ENCODE measurements around the gene STXBP1. TPM values are rescaled to one million over a fixed set of nuclear protein-coding genes. Genes with fewer than 3 reads are reported as not detected.

Gene STXBP1
- total and polyA plus RNA-seq, 4 donors = 19.2 to 65.8 (median 46.7) TPM

GRCh38 chr9:127586096-127586495, 26.0 kb upstream of the STXBP1 start:
- Histone ChIP-seq H3K4me3 (no peak overlapping the region), H3K9me3 (ENCODE audit: control insufficient read depth in 4 of 4, insufficient read depth in 3 of 4, low read length in 3 of 4) (peaks cover 0 to 3% (median 0%) of the 10 kb centered on the region in 4 donors), H3K27ac (ENCODE audit: low read depth in 1 of 2, low read length in 1 of 2) (peak overlapping the region in 1 of 2 donors; percentile 47), H3K4me1 (ENCODE audit: control insufficient read depth in 5 of 5, insufficient read depth in 5 of 5, low read length in 5 of 5) (peaks cover 0 to 3% (median 0%) of the 10 kb centered on the region in 5 donors), H3K36me3 (ENCODE audit: control insufficient read depth in 4 of 4, insufficient read depth in 4 of 4, low read length in 4 of 4) (no peaks in the 10 kb centered on the region), H3K27me3 (ENCODE audit: control insufficient read depth in 3 of 3, insufficient read depth in 3 of 3, low read length in 2 of 3) (no peaks in the 10 kb centered on the region), H3K9ac (ENCODE audit: insufficient read depth in 1 of 2, low read length in 2 of 2) (no peak overlapping the region)
- no peak for ATAC-seq (ENCODE audit: insufficient read depth, low FRiP score)
- no peak for DNase-seq
- TF ChIP-seq CTCF (IDR thresholded peaks at IDR 0.05; ENCODE audit: control extremely low read depth, extremely low read depth) = no peak
- 78 to 85% methylated on average over 14 of the region's 14 CpGs for WGBS, 2 donors

GRCh38 chr9:127586537-127586936, 25.5 kb upstream of the STXBP1 start:
- WGBS, 2 donors = 30 to 54% methylated on average over 3 to 5 of the region's 5 CpGs
- DNase-seq = peak; percentile 84 to 87 (median 85)

GRCh38 chr9:127587966-127588365, 24.1 kb upstream of the STXBP1 start:
- WGBS, 2 donors = 76 to 79% methylated on average over 2 of the region's 2 CpGs
- H3K27me3 ChIP-seq (ENCODE audit: control insufficient read depth in 3 of 3, insufficient read depth in 3 of 3, low read length in 2 of 3) = no peaks in the 10 kb centered on the region
- TF ChIP-seq CTCF (IDR thresholded peaks at IDR 0.05; ENCODE audit: control extremely low read depth, extremely low read depth) = no peak
- H3K27ac ChIP-seq (ENCODE audit: low read depth in 1 of 2, low read length in 1 of 2) = no peak overlapping the region
- no peaks in the 10 kb centered on the region for H3K36me3 ChIP-seq (ENCODE audit: control insufficient read depth in 4 of 4, insufficient read depth in 4 of 4, low read length in 4 of 4)
- H3K4me3 ChIP-seq = no peak overlapping the region
- H3K9me3 ChIP-seq (ENCODE audit: control insufficient read depth in 4 of 4, insufficient read depth in 3 of 4, low read length in 3 of 4) = peaks cover 0 to 3% (median 0%) of the 10 kb centered on the region in 4 donors
- peaks cover 0 to 3% (median 0%) of the 10 kb centered on the region in 5 donors for H3K4me1 ChIP-seq (ENCODE audit: control insufficient read depth in 5 of 5, insufficient read depth in 5 of 5, low read length in 5 of 5)
- DNase-seq (no peak), ATAC-seq (ENCODE audit: insufficient read depth, low FRiP score) (no peak)
- no peak overlapping the region for H3K9ac ChIP-seq (ENCODE audit: insufficient read depth in 1 of 2, low read length in 2 of 2)

More at GRCh38 chr9:127586537-127586936, 25.5 kb upstream of the STXBP1 start:
- TF ChIP-seq CTCF (IDR thresholded peaks at IDR 0.05; ENCODE audit: control extremely low read depth, extremely low read depth) = peak; percentile 93
- Histone ChIP-seq H3K27ac (ENCODE audit: low read depth in 1 of 2, low read length in 1 of 2) (peak overlapping the region in 1 of 2 donors; percentile 47), H3K9ac (ENCODE audit: insufficient read depth in 1 of 2, low read length in 2 of 2) (no peak overlapping the region), H3K4me1 (ENCODE audit: control insufficient read depth in 5 of 5, insufficient read depth in 5 of 5, low read length in 5 of 5) (peaks cover 0 to 3% (median 0%) of the 10 kb centered on the region in 5 donors), H3K27me3 (ENCODE audit: control insufficient read depth in 3 of 3, insufficient read depth in 3 of 3, low read length in 2 of 3) (no peaks in the 10 kb centered on the region), H3K9me3 (ENCODE audit: control insufficient read depth in 4 of 4, insufficient read depth in 3 of 4, low read length in 3 of 4) (peaks cover 0 to 3% (median 0%) of the 10 kb centered on the region in 4 donors), H3K36me3 (ENCODE audit: control insufficient read depth in 4 of 4, insufficient read depth in 4 of 4, low read length in 4 of 4) (no peaks in the 10 kb centered on the region), H3K4me3 (no peak overlapping the region)
- peak; percentile 60 for ATAC-seq (ENCODE audit: insufficient read depth, low FRiP score)
